HCT116 (cell line): ENCODE results near the gene BFSP2. TPM values are rescaled to one million over a fixed set of nuclear protein-coding genes. Genes with fewer than 3 reads are reported as not detected.

ENCODE experiments used
- ATAC-seq: fragments of 200-7000 bp; cut with Tn5 transposase; 2 replicates; pipeline ENCODE4 v1.9.1; 2020; ENCODE audit warnings: mild to moderate bottlenecking, moderate library complexity
- BruUV-seq: library from RNA; stranded (reverse); fragments of 400-500 nt; replicated peaks from 2 replicates; lab custom pipeline; 2021; lab: Mats Ljungman, UMichigan
- CTCF ChIA-PET: fragments of 300-600 bp; sonication (Branson Sonifier 250); formaldehyde crosslinking; loops from one replicate; lab custom pipeline; 2021; ENCODE audit warnings: antibody characterized with exemption; lab: Charles Lee
- POLR2A ChIA-PET: fragments of 300-600, 350-600 bp; sonication (Branson Sonifier 250); formaldehyde crosslinking; loops from one replicate; lab custom pipeline; 2021; ENCODE audit warnings: antibody characterized with exemption; lab: Charles Lee
- RAD21 ChIA-PET, 2 experiments: fragments of 300-600 bp; sonication (Branson Sonifier 250); formaldehyde crosslinking; loops; one replicate each; lab custom pipeline; 2023; ENCODE audit warnings: low total read pairs in 2 of 2; ENCODE audit not compliant: uncharacterized antibody in 2 of 2, unreplicated experiment in 2 of 2, low non-redundant PET in 1 of 2; lab: Charles Lee
- DNase-seq: peaks from one replicate; pipeline ENCODE4 v3.0.0-alpha.2; 2010; ENCODE audit warnings: low read depth, low spot score
- H2AFZ ChIP-seq: fragments of 200-600 bp; shearing (Covaris generic), sonication (generic); 2 replicates; pipeline ENCODE4 v1.6.1; 2017; ENCODE audit warnings: low read depth, mixed run types, mixed read lengths, antibody characterized with exemption, low read length; ENCODE audit not compliant: poor library complexity, severe bottlenecking
- H3K27ac ChIP-seq: 2 replicates; pipeline ENCODE4 v1.5.1; 2012; ENCODE audit warnings: low read depth, low read length
- H3K27me3 ChIP-seq: fragments of 200-600 bp; sonication (generic); 2 replicates; pipeline ENCODE4 v1.6.1; 2016; ENCODE audit warnings: mixed run types, low read length, mixed read lengths; ENCODE audit not compliant: insufficient read depth
- H3K36me3 ChIP-seq, 2 experiments: fragments of 200-500 bp in 1 of 2; fragments of 200-600 bp in 1 of 2; sonication (Bioruptor generic) in 1 of 2; sonication (generic) in 1 of 2; 2 replicates each; pipeline versions ENCODE4 v1.5.1 to v1.6.1; 2014 to 2016; ENCODE audit warnings: low read length in 2 of 2, inconsistent platforms in 1 of 2, mixed read lengths in 1 of 2, mixed run types in 1 of 2; ENCODE audit not compliant: insufficient read depth in 2 of 2, control insufficient read depth in 1 of 2
- H3K4me1 ChIP-seq, 2 experiments: fragments of 200-600 bp in 1 of 2; sonication (generic) in 1 of 2; 2 replicates each; pipeline versions ENCODE4 v1.5.1 to v1.6.1; 2012 to 2017; ENCODE audit warnings: low read length in 2 of 2, inconsistent platforms in 1 of 2, mild to moderate bottlenecking in 1 of 2, mixed read lengths in 1 of 2, mixed run types in 1 of 2, moderate library complexity in 1 of 2; ENCODE audit not compliant: insufficient read depth in 2 of 2, control insufficient read depth in 1 of 2
- H3K4me2 ChIP-seq: fragments of 200-600 bp; sonication (generic); 2 replicates; pipeline ENCODE4 v1.6.1; 2017; ENCODE audit warnings: mixed run types, low read length, mixed read lengths
- H3K4me3 ChIP-seq, 2 experiments: fragments of 200-600 bp in 1 of 2; sonication (generic) in 1 of 2; replicated peaks in 1 of 2; 2 replicates each; pipeline ENCODE4 v1.5.1; 2011 to 2016; ENCODE audit warnings: low read length in 2 of 2, control low read depth in 1 of 2, low read depth in 1 of 2, mild to moderate bottlenecking in 1 of 2, mixed read lengths in 1 of 2, mixed run types in 1 of 2
- H3K79me2 ChIP-seq: fragments of 200-600 bp; sonication (generic); 2 replicates; pipeline ENCODE4 v1.6.1; 2017; ENCODE audit warnings: mild to moderate bottlenecking, mixed run types, low read length, moderate library complexity, mixed read lengths; ENCODE audit not compliant: insufficient read depth
- H3K9ac ChIP-seq: fragments of 200-600 bp; sonication (generic); 2 replicates; pipeline ENCODE4 v1.6.1; 2016; ENCODE audit warnings: low read length, mixed read lengths
- H3K9me2 ChIP-seq: fragments of 200-600 bp; sonication (generic), shearing (Covaris generic); 2 replicates; pipeline ENCODE4 v1.6.1; 2017; ENCODE audit warnings: mixed run types, mild to moderate bottlenecking, moderate library complexity; ENCODE audit not compliant: insufficient read depth
- H3K9me3 ChIP-seq, 2 experiments: fragments of 200-500 bp in 1 of 2; fragments of 200-600 bp in 1 of 2; sonication (Bioruptor generic) in 1 of 2; sonication (generic) in 1 of 2; 2 replicates each; pipeline ENCODE4 v1.6.1; 2014 to 2017; ENCODE audit warnings: low read length in 2 of 2, mixed read lengths in 2 of 2, inconsistent platforms in 1 of 2, low read depth in 1 of 2, mild to moderate bottlenecking in 1 of 2, mixed run types in 1 of 2, moderate library complexity in 1 of 2; ENCODE audit not compliant: control insufficient read depth in 1 of 2, insufficient read depth in 1 of 2
- H4K20me1 ChIP-seq: fragments of 200-600 bp; sonication (generic), shearing (Covaris generic); 2 replicates; pipeline ENCODE4 v1.6.1; 2017; ENCODE audit warnings: mixed run types, mild to moderate bottlenecking, moderate library complexity; ENCODE audit not compliant: insufficient read depth
- CBX3 ChIP-seq: IDR thresholded peaks from 2 replicates; pipeline ENCODE4 v1.6.1; 2012; ENCODE audit warnings: low read depth
- CTCF ChIP-seq, 3 experiments: fragments of 200-600 bp in 1 of 3; sonication (generic) in 1 of 3; IDR thresholded peaks in 2 of 3; conservative IDR thresholded peaks in 1 of 3; 2 replicates each; pipeline ENCODE4 v1.5.1; 2012 to 2017; ENCODE audit warnings: low read depth in 2 of 3, low read length in 2 of 3, antibody characterized with exemption in 1 of 3, borderline replicate concordance in 1 of 3, control low read depth in 1 of 3, mild to moderate bottlenecking in 1 of 3, mixed read lengths in 1 of 3, mixed run types in 1 of 3, moderate library complexity in 1 of 3; ENCODE audit not compliant: insufficient read depth in 1 of 3
- ELF1 ChIP-seq: IDR thresholded peaks from 2 replicates; pipeline ENCODE4 v1.6.1; 2012; ENCODE audit warnings: low read depth, borderline replicate concordance
- EZH2phosphoT487 ChIP-seq: fragments of 200-600 bp; IDR thresholded peaks from 2 replicates; pipeline ENCODE4 v1.6.1; 2018; ENCODE audit warnings: antibody characterized with exemption, borderline replicate concordance
- POLR2AphosphoS5 ChIP-seq: IDR thresholded peaks from 2 replicates; pipeline ENCODE4 v1.6.1; 2011; ENCODE audit warnings: mild to moderate bottlenecking, low read depth, low read length, moderate library complexity
- RAD21 ChIP-seq: IDR thresholded peaks from 2 replicates; pipeline ENCODE4 v1.6.1; 2012; ENCODE audit warnings: low read depth, mild to moderate bottlenecking
- TCF7L2 ChIP-seq: IDR thresholded peaks from 2 replicates; pipeline ENCODE4 v1.7.0; 2011; ENCODE audit warnings: borderline replicate concordance, inconsistent platforms; ENCODE audit not compliant: insufficient read depth, insufficient read length; ENCODE audit errors: extremely low read depth
- intact Hi-C: fragments of 100-400 bp; cut with micrococcal nuclease; formaldehyde crosslinking; loops from 2 replicates; pipeline ENCODE4 v1.10.0; 2022
- total RNA-seq: library from RNA; stranded (reverse); gene quantifications from one replicate; pipeline ENCODE4 v1.2.1, GENCODE V29; 2021; ENCODE audit not compliant: unreplicated experiment
- TF ChIP-seq, protein P1 (sequence below): IDR thresholded peaks from 2 replicates; pipeline ENCODE4 v1.6.1; 2012; ENCODE audit warnings: low read depth

BFSP2 gene
- total RNA-seq, 1 experiment from 2014 or later, result not detected

- Histone ChIP-seq H3K9me3 (no peaks in the 10 kb centered on the region), H3K9me2 (no peaks in the 10 kb centered on the region), H3K36me3 (no peaks in the 10 kb centered on the region), H3K27ac (no peak overlapping the region), H4K20me1 (no peaks in the 10 kb centered on the region), H3K4me3 (no peak overlapping the region), H3K4me1 (peaks cover 6 to 16% of the 10 kb centered on the region in 2 experiments), H3K79me2 (no peaks in the 10 kb centered on the region), H2AFZ (no peak overlapping the region), H3K27me3 (peaks cover 41% of the 10 kb centered on the region), H3K4me2 (no peak overlapping the region), H3K9ac (no peak overlapping the region)
- DNase-seq (no peak), ATAC-seq (no peak)
- RAD21 ChIA-PET, result no interaction called here
- BruUV-seq, result no TSS peak
- CTCF ChIA-PET, result interaction anchor here (0.9 to 3.0 kb wide), 3 partner anchors 49 to 656 kb away, joined by 3 to 9 read pairs (median 4); no protein-coding TSS in a partner anchor
- POLR2A ChIA-PET, result no interaction called here
- TF ChIP-seq, protein P1, sequence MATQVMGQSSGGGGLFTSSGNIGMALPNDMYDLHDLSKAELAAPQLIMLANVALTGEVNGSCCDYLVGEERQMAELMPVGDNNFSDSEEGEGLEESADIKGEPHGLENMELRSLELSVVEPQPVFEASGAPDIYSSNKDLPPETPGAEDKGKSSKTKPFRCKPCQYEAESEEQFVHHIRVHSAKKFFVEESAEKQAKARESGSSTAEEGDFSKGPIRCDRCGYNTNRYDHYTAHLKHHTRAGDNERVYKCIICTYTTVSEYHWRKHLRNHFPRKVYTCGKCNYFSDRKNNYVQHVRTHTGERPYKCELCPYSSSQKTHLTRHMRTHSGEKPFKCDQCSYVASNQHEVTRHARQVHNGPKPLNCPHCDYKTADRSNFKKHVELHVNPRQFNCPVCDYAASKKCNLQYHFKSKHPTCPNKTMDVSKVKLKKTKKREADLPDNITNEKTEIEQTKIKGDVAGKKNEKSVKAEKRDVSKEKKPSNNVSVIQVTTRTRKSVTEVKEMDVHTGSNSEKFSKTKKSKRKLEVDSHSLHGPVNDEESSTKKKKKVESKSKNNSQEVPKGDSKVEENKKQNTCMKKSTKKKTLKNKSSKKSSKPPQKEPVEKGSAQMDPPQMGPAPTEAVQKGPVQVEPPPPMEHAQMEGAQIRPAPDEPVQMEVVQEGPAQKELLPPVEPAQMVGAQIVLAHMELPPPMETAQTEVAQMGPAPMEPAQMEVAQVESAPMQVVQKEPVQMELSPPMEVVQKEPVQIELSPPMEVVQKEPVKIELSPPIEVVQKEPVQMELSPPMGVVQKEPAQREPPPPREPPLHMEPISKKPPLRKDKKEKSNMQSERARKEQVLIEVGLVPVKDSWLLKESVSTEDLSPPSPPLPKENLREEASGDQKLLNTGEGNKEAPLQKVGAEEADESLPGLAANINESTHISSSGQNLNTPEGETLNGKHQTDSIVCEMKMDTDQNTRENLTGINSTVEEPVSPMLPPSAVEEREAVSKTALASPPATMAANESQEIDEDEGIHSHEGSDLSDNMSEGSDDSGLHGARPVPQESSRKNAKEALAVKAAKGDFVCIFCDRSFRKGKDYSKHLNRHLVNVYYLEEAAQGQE, result no peak
- TF ChIP-seq EZH2phosphoT487 (no peak), ELF1 (no peak), CBX3 (no peak), POLR2AphosphoS5 (no peak), RAD21 (0 out of 2 replicates have a peak, but pooled peaks have one; percentile 11), CTCF (IDR thresholded peaks at IDR 0.05 in 2 of 3, conservative IDR thresholded peaks at IDR 0.05 in 1 of 3; ENCODE audit: borderline replicate concordance in 1 of 3, insufficient read depth in 1 of 3, low read depth in 2 of 3, low read length in 2 of 3) (0 out of 6 replicates have a peak, but pooled peaks of 1 of the 3 experiments have one; percentile 2), TCF7L2 (no peak)
- intact Hi-C loops, result loop anchor here (10.0 kb wide), 3 partner anchors 582 to 1032 kb away; no protein-coding TSS in a partner anchor
Observed at GRCh38 chr3:133386876-133387275, 13.0 kb upstream of the BFSP2 start.
